GM06990 (cell line): Measurements from ENCODE around the gene MRTFB.

Experiments used
- DNase-seq: peaks from one replicate; pipeline ENCODE4 v3.0.0-alpha.2; 2011; ENCODE audit not compliant: insufficient read length; ENCODE audit errors: extremely low read depth
- H3K27me3 ChIP-seq: replicated peaks from 2 replicates; pipeline ENCODE4 v1.6.0; 2011; ENCODE audit warnings: low read length; ENCODE audit not compliant: control insufficient read depth, insufficient read depth
- H3K36me3 ChIP-seq: 2 replicates; pipeline ENCODE4 v1.5.1; 2011; ENCODE audit warnings: low read length; ENCODE audit not compliant: control insufficient read depth, insufficient read depth
- H3K4me3 ChIP-seq: replicated peaks from 2 replicates; pipeline ENCODE4 v1.5.1; 2011; ENCODE audit warnings: low read depth, mild to moderate bottlenecking, control low read depth, low read length
- TF ChIP-seq, protein P1 (sequence below): IDR thresholded peaks from 2 replicates; pipeline ENCODE4 v1.5.1; 2011; ENCODE audit warnings: low read length, control low read depth, mild to moderate bottlenecking, inconsistent platforms; ENCODE audit not compliant: insufficient read depth, poor library complexity, severe bottlenecking

Gene MRTFB

DNA sequence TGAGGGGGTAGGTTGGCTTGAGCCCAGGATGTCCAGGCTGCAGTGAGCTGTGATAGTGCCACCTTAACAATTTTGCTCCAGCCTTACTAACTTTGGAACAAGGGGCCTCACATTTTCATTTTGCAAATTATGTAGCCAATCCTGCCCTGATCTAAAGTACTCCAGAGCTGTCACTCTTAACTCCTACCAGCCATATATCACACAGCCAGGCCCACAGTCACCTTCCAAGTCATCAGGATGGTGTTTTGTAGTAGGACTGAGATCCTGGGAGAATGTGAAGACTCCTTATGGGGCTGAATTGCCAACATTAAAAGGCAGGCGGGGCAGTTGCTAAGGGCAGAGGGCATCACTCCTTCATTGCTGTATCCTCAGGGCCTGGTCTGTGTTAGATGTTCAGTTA is 243.0 kb downstream of the MRTFB start:
- no peak overlapping the region for H3K4me3 ChIP-seq
- DNase-seq: no peak
- H3K27me3 ChIP-seq: no peaks in the 10 kb centered on the region
- H3K36me3 ChIP-seq: peaks cover 3% of the 10 kb centered on the region
- TF ChIP-seq, protein P1, sequence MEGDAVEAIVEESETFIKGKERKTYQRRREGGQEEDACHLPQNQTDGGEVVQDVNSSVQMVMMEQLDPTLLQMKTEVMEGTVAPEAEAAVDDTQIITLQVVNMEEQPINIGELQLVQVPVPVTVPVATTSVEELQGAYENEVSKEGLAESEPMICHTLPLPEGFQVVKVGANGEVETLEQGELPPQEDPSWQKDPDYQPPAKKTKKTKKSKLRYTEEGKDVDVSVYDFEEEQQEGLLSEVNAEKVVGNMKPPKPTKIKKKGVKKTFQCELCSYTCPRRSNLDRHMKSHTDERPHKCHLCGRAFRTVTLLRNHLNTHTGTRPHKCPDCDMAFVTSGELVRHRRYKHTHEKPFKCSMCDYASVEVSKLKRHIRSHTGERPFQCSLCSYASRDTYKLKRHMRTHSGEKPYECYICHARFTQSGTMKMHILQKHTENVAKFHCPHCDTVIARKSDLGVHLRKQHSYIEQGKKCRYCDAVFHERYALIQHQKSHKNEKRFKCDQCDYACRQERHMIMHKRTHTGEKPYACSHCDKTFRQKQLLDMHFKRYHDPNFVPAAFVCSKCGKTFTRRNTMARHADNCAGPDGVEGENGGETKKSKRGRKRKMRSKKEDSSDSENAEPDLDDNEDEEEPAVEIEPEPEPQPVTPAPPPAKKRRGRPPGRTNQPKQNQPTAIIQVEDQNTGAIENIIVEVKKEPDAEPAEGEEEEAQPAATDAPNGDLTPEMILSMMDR: no peak

DNA sequence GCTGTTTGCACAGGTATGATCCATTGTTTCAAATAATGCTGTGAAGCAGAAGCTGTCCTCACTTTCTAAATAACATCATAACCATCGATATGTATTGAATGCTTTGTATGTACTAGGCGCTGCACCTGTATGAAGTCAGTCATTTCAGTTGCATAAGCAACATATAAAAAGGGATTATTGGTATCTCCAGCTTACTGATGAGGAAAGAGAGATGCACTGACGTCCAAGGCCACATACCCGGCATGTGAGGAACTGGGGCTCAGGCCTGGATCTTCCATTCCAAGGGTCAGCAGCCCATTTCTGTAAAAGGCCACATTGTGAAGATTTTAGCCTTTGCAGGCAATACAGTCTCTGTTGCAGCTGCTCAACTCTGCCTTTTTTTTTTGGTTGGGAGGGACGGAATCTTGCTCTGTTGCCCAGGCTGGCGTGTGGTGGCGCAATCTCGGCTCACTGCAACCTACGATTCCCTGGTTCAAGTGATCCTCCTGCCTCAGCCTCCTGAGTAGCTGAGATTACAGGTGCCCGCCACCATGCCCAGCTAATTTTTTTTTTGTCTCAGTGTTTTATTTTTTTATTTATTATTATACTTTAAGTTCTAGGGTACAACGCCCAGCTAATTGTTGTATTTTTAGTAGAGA is 244.7 kb downstream of the MRTFB start:
- Histone ChIP-seq H3K36me3 (peaks cover 9% of the 10 kb centered on the region), H3K4me3 (no peak overlapping the region)
- TF ChIP-seq, protein P1: no peak

More for the DNA sequence above, 244.7 kb downstream of the MRTFB start:
- DNase-seq: no peak
- no peaks in the 10 kb centered on the region for H3K27me3 ChIP-seq
